ENCODE measurements around the gene RILPL1. TPM values are rescaled to one million over a fixed set of nuclear protein-coding genes. Genes with fewer than 3 reads are reported as not detected.

The RILPL1 gene
- total and polyA plus RNA-seq, 9 of the 15 experiments (the other 6 are each of a cell fraction or from before 2014, with no cell fraction given) = 0.25 to 10.6 (median 8.6) TPM

DNA sequence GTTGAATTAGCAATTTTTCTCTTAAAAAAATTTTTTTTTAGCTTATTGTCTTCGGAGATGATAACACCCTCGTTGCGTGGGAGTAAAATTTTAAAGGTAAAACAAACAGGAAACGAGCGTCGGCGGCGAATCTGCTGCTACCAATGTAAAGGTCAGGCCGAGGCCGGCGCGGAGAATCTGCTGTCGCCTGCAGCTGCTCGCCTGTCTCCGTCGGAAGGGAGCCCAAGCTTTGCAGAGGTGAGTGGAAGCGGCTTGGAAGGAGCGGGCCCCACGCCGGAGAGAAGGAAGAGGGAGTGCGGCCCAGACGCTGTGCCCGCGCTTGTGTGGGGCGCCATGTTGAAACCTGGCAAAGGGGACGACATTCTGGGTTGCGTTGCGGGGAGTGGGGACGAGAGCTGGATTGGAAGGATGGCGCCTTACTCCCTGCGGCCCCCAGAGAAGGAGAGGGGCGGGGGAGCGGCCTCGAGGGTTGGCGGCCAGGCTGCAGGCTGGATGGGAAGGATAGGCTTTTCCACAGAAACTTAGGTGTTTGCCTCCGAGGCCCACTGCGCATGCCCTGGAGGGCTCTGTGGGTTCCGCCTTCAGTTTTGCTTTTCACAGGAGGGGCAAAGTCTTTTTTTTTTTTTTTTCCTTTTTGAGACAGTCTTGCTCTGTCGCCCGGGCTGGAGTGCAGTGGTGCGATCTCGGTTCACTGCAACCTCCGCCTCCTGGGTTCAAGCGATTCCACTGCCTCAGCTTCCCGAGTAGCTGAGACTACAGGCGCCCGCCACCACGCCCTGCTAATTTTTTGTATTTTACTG, 75.3 kb downstream of the RILPL1 start, which contains the start of gene SNRNP35 (continued):
- TF ChIP-seq ZNF174 (CRISPR knock-in tag; IDR thresholded peaks at IDR 0.05) (no peak), ARNT (IDR thresholded peaks at IDR 0.05) (no peak), MYNN (IDR thresholded peaks at IDR 0.05) (no peak), MYNN (CRISPR knock-in tag; IDR thresholded peaks at IDR 0.05) (no peak), MXD1 (CRISPR knock-in tag; IDR thresholded peaks at IDR 0.05; ENCODE audit: borderline replicate concordance, poor library complexity, severe bottlenecking) (no peak), GATAD2A (IDR thresholded peaks at IDR 0.05) (peak; percentile 56; the same call in 1 of the 2 replicates), NCOA4 (IDR thresholded peaks at IDR 0.05; ENCODE audit: partially characterized antibody) (no peak), ZNF586 (CRISPR knock-in tag; conservative IDR thresholded peaks at IDR 0.05) (no peak), CXXC5 (CRISPR knock-in tag; IDR thresholded peaks at IDR 0.05) (peak; percentile 89), MYBL2 (IDR thresholded peaks at IDR 0.05; ENCODE audit: low read depth) (no peak; the same call in 1 of the 2 replicates), MYBL2 (CRISPR knock-in tag; IDR thresholded peaks at IDR 0.05; ENCODE audit: borderline replicate concordance) (no peak), ZNF263 (CRISPR knock-in tag; IDR thresholded peaks at IDR 0.05; ENCODE audit: borderline replicate concordance) (peak; percentile 65; the same call in 1 of the 2 replicates), ZNF232 (CRISPR knock-in tag; IDR thresholded peaks at IDR 0.05) (0 out of 2 replicates have a peak, but pooled peaks have one; percentile 68), CSDE1 (IDR thresholded peaks at IDR 0.05) (peak in 1 of 2 experiments; percentile 34; a peak in 1 of 4 replicates), OTX1 (CRISPR knock-in tag; IDR thresholded peaks at IDR 0.05) (no peak), EZH2 (IDR thresholded peaks at IDR 0.05; ENCODE audit: borderline replicate concordance, low read depth, low read length) (no peak), BCLAF1 (IDR thresholded peaks at IDR 0.05; ENCODE audit: borderline replicate concordance in 1 of 2, control insufficient read depth in 1 of 2, low read depth in 2 of 2, low read length in 1 of 2) (no peak), THAP12 (CRISPR knock-in tag; IDR thresholded peaks at IDR 0.05) (peak; percentile 66; the same call in 1 of the 2 replicates), SMAD3 (CRISPR knock-in tag; conservative IDR thresholded peaks at IDR 0.05) (no peak)
- TF ChIP-seq, protein P1, sequence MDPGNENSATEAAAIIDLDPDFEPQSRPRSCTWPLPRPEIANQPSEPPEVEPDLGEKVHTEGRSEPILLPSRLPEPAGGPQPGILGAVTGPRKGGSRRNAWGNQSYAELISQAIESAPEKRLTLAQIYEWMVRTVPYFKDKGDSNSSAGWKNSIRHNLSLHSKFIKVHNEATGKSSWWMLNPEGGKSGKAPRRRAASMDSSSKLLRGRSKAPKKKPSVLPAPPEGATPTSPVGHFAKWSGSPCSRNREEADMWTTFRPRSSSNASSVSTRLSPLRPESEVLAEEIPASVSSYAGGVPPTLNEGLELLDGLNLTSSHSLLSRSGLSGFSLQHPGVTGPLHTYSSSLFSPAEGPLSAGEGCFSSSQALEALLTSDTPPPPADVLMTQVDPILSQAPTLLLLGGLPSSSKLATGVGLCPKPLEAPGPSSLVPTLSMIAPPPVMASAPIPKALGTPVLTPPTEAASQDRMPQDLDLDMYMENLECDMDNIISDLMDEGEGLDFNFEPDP (CRISPR knock-in tag; IDR thresholded peaks at IDR 0.05) = no peak

All from K562 (cell line).